GM12878 (cell line): ENCODE measurements around the gene AGPAT2.

ENCODE experiments used
- BCL3 ChIP-seq: IDR thresholded peaks from 2 replicates; pipeline ENCODE4 v1.6.1; 2011; ENCODE audit warnings: borderline replicate concordance, low read depth, mild to moderate bottlenecking, moderate library complexity, low read length; ENCODE audit not compliant: insufficient read depth, poor library complexity, severe bottlenecking
- KAT2A ChIP-seq: conservative IDR thresholded peaks from 2 replicates; pipeline ENCODE4 v1.6.1; 2011; ENCODE audit warnings: low read depth, low read length; ENCODE audit not compliant: control insufficient read depth
- MTA2 ChIP-seq: fragments of 450-650 bp; IDR thresholded peaks from 2 replicates; pipeline ENCODE4 v1.6.1; 2016; ENCODE audit warnings: low read depth, mild to moderate bottlenecking, moderate library complexity
- SP1 ChIP-seq: IDR thresholded peaks from one replicate; pipeline ENCODE4 v1.6.1; 2011; ENCODE audit warnings: low read depth, low read length
- ZBTB11 ChIP-seq: fragments of 450-650 bp; formaldehyde crosslinking; IDR thresholded peaks from 2 replicates; pipeline ENCODE4 v1.5.0; 2022; ENCODE audit warnings: mild to moderate bottlenecking, missing genetic modification characterization
- ZBTB40 ChIP-seq: fragments of 450-650 bp; IDR thresholded peaks from 2 replicates; pipeline ENCODE4 v1.6.1; 2016; ENCODE audit warnings: mild to moderate bottlenecking, moderate library complexity, borderline replicate concordance

- TF ChIP-seq ZBTB11 (CRISPR knock-in tag) (no peak), ZBTB40 (no peak), BCL3 (no peak), MTA2 (no peak), KAT2A (no peak), SP1 (no peak)
These were observed 11.6 kb downstream of the AGPAT2 start for GRCh38 chr9:136675477-136676296.
